HTR-8/SVneo (cell line): ENCODE results near the gene TK1.

Source experiments
- DNase-seq: peaks from one replicate; pipeline ENCODE4 v3.0.0; 2011; ENCODE audit warnings: low spot score, mixed read lengths; ENCODE audit not compliant: insufficient read length
- FAIRE-seq: peaks from 2 replicates; lab custom pipeline; 2011; peaks lifted over from hg19 to GRCh38; lab: Jason Lieb, UNC

The TK1 gene

GRCh38 chr17:78223765-78224164 is 36.9 kb upstream of the TK1 start:
- FAIRE-seq = no peak
- no peak for DNase-seq

- FAIRE-seq = no peak
- no peak for DNase-seq
Measured at GRCh38 chr17:78223061-78223460, 36.2 kb upstream of the TK1 start.

GRCh38 chr17:78219396-78220150 is 32.7 kb upstream of the TK1 start:
- DNase-seq (no peak), FAIRE-seq (no peak)

GRCh38 chr17:78214706-78215061 is 27.8 kb upstream of the TK1 start:
- no peak for FAIRE-seq

GRCh38 chr17:78214016-78214705 is 27.3 kb upstream of the TK1 start, which contains the start of gene BIRC5:
Gene BIRC5, plus strand, starts transcription at chr17:78214253. Its CDS starts 64 bp downstream, at chr17:78214317.
- DNase-seq (peak; percentile 93), FAIRE-seq (peak; percentile 60)

More at GRCh38 chr17:78214706-78215061, 27.8 kb upstream of the TK1 start:
- no peak for DNase-seq

GRCh38 chr17:78211032-78211431 is 24.2 kb upstream of the TK1 start:
- FAIRE-seq = no peak

GRCh38 chr17:78210111-78210510 is 23.3 kb upstream of the TK1 start:
- DNase-seq (no peak), FAIRE-seq (no peak)

More at GRCh38 chr17:78211032-78211431, 24.2 kb upstream of the TK1 start:
- no peak for DNase-seq

GRCh38 chr17:78208486-78208885 is 21.6 kb upstream of the TK1 start:
- DNase-seq (no peak), FAIRE-seq (no peak)

GRCh38 chr17:78206298-78206697 is 19.4 kb upstream of the TK1 start:
- FAIRE-seq (no peak), DNase-seq (no peak)

- FAIRE-seq (no peak), DNase-seq (no peak)
Measured at GRCh38 chr17:78205124-78205775, 18.4 kb upstream of the TK1 start.

- FAIRE-seq (peak; percentile 74), DNase-seq (no peak)
Measured at GRCh38 chr17:78204387-78205123, 17.7 kb upstream of the TK1 start.

GRCh38 chr17:78202666-78203065 is 15.8 kb upstream of the TK1 start:
- DNase-seq = no peak
- FAIRE-seq = no peak

GRCh38 chr17:78200451-78200850 is 13.6 kb upstream of the TK1 start:
- DNase-seq (no peak), FAIRE-seq (no peak)

GRCh38 chr17:78197147-78197832 is 10.4 kb upstream of the TK1 start:
- no peak for FAIRE-seq
- DNase-seq = no peak

GRCh38 chr17:78196716-78197115 is 9.9 kb upstream of the TK1 start:
- no peak for DNase-seq
- no peak for FAIRE-seq

GRCh38 chr17:78185981-78186691 is 716 bp downstream of the TK1 start:
- DNase-seq = peak; percentile 75
- FAIRE-seq = peak; percentile 26

- FAIRE-seq (no peak), DNase-seq (no peak)
Measured at GRCh38 chr17:78184868-78185267, 2.0 kb downstream of the TK1 start.

- FAIRE-seq = no peak
- no peak for DNase-seq
Measured at GRCh38 chr17:78184351-78184750, 2.5 kb downstream of the TK1 start.

GRCh38 chr17:78183916-78184315 is 2.9 kb downstream of the TK1 start:
- DNase-seq (no peak), FAIRE-seq (no peak)
